Measurements from ENCODE around the gene GGTA1. TPM values are rescaled to one million over a fixed set of nuclear protein-coding genes. Genes with fewer than 3 reads are reported as not detected.

GGTA1 gene
- total RNA-seq, 1 experiment from 2014 or later: not detected

GRCh38 chr9:121411993-121412392 is 87.7 kb downstream of the GGTA1 start:
- no peaks in the 10 kb centered on the region for H3K9me3 Mint-ChIP-seq
- DNase-seq (ENCODE audit: low spot score): no peak
- no peak overlapping the region for H3K27ac Mint-ChIP-seq
- ChIA-PET POLR2A (no interaction called here), CTCF (interaction anchor here (0.8 kb wide), 1 partner anchor 92 kb away, joined by 4 read pairs; no protein-coding TSS in a partner anchor)
- no peak overlapping the region for H3K4me3 Mint-ChIP-seq
- H3K36me3 Mint-ChIP-seq: no peaks in the 10 kb centered on the region
- TF ChIP-seq NFATC4 (CRISPR knock-in tag; IDR thresholded peaks at IDR 0.05) (no peak), ATF6 (CRISPR knock-in tag; IDR thresholded peaks at IDR 0.05) (no peak)
- H3K27me3 Mint-ChIP-seq (ENCODE audit: low read depth): peaks cover 8% of the 10 kb centered on the region
- peaks cover 7% of the 10 kb centered on the region for H3K4me1 Mint-ChIP-seq
- ATAC-seq: no peak

- peaks cover 10% of the 10 kb centered on the region for H3K9me3 Mint-ChIP-seq
- no peaks in the 10 kb centered on the region for H3K27me3 Mint-ChIP-seq (ENCODE audit: low read depth)
- peaks cover 7% of the 10 kb centered on the region for H3K4me1 Mint-ChIP-seq
- DNase-seq (ENCODE audit: low spot score): no peak
- no peak overlapping the region for H3K27ac Mint-ChIP-seq
- H3K36me3 Mint-ChIP-seq: peaks cover 2% of the 10 kb centered on the region; the same call in 1 of the 2 replicates
- POLR2A ChIA-PET: interaction anchor here (0.5 kb wide), 1 partner anchor 26 kb away, joined by 3 read pairs; no protein-coding TSS in a partner anchor
- CTCF ChIA-PET: no interaction called here
- no peak overlapping the region for H3K4me3 Mint-ChIP-seq
- ATAC-seq: no peak
- TF ChIP-seq FOXK1 (CRISPR knock-in tag; IDR thresholded peaks at IDR 0.05) (no peak), ZNF416 (CRISPR knock-in tag; IDR thresholded peaks at IDR 0.05) (no peak), MLX (CRISPR knock-in tag; IDR thresholded peaks at IDR 0.05) (no peak), AFF4 (CRISPR knock-in tag; IDR thresholded peaks at IDR 0.05; ENCODE audit: borderline replicate concordance) (no peak), RORB (CRISPR knock-in tag; IDR thresholded peaks at IDR 0.05) (no peak), CBFB (CRISPR knock-in tag; IDR thresholded peaks at IDR 0.05; ENCODE audit: low read depth) (no peak), ARID4B (CRISPR knock-in tag; IDR thresholded peaks at IDR 0.05; ENCODE audit: borderline replicate concordance) (no peak), ZBTB43 (CRISPR knock-in tag; IDR thresholded peaks at IDR 0.05) (no peak), ATF6 (CRISPR knock-in tag; IDR thresholded peaks at IDR 0.05) (no peak), STAT6 (CRISPR knock-in tag; conservative IDR thresholded peaks at IDR 0.05; ENCODE audit: low read depth) (no peak), ZNF396 (CRISPR knock-in tag; IDR thresholded peaks at IDR 0.05; ENCODE audit: borderline replicate concordance) (no peak), ZNF121 (CRISPR knock-in tag; IDR thresholded peaks at IDR 0.05) (no peak), USF1 (CRISPR knock-in tag; IDR thresholded peaks at IDR 0.05) (no peak), ETV6 (CRISPR knock-in tag; IDR thresholded peaks at IDR 0.05) (no peak), ZNF219 (CRISPR knock-in tag; IDR thresholded peaks at IDR 0.05; ENCODE audit: borderline replicate concordance) (no peak)
These were observed 93.7 kb downstream of the GGTA1 start for GRCh38 chr9:121405899-121406298.
